Activated CD8-positive, alpha-beta memory T cell treated with anti-CD3 and anti-CD28 coated beads for 24 hours (primary cell): ENCODE measurements around the gene ATP9B.
"Not testable (repeated sequence)": the region's sequence is repeated elsewhere in the genome, so short reads cannot be mapped to it uniquely, and the experiment has no call there.

Source experiments
- DNase-seq: peaks from one replicate; pipeline ENCODE4 v3.0.0-alpha.2; 2020

ATP9B gene

GRCh38 chr18:79136742-79137141 is 67.5 kb downstream of the ATP9B start:
- DNase-seq, result no peak

GRCh38 chr18:79139206-79139605 is 70.0 kb downstream of the ATP9B start:
- no peak for DNase-seq

GRCh38 chr18:79147014-79147413 is 77.8 kb downstream of the ATP9B start:
- no peak for DNase-seq

GRCh38 chr18:79151191-79151590 is 82.0 kb downstream of the ATP9B start:
- DNase-seq, result no peak

- DNase-seq, result no peak
Observed at GRCh38 chr18:79156327-79156726, 87.1 kb downstream of the ATP9B start.

- DNase-seq, result no peak
Observed at GRCh38 chr18:79164706-79165105, 95.5 kb downstream of the ATP9B start.

GRCh38 chr18:79166702-79167101 is 97.5 kb downstream of the ATP9B start:
- no peak for DNase-seq

- DNase-seq, result no peak
Observed at GRCh38 chr18:79167526-79168190, 98.5 kb downstream of the ATP9B start.

- no peak for DNase-seq
Observed at GRCh38 chr18:79169958-79170555, 100.9 kb downstream of the ATP9B start.

- DNase-seq, result not testable (repeated sequence)
Observed at GRCh38 chr18:79172331-79172730, 103.1 kb downstream of the ATP9B start.

GRCh38 chr18:79173742-79174141 is 104.5 kb downstream of the ATP9B start:
- DNase-seq, result no peak

GRCh38 chr18:79178113-79178531 is 108.9 kb downstream of the ATP9B start:
- DNase-seq, result no peak

GRCh38 chr18:79182047-79182713 is 113.0 kb downstream of the ATP9B start:
- no peak for DNase-seq

- DNase-seq, result no peak
Observed at GRCh38 chr18:79185648-79186047, 116.5 kb downstream of the ATP9B start.

- no peak for DNase-seq
Observed at GRCh38 chr18:79186649-79187048, 117.5 kb downstream of the ATP9B start.

GRCh38 chr18:79187532-79188277 is 118.5 kb downstream of the ATP9B start:
- DNase-seq, result no peak

- DNase-seq, result no peak
Observed at GRCh38 chr18:79191418-79191817, 122.2 kb downstream of the ATP9B start.

GRCh38 chr18:79191956-79192355 is 122.8 kb downstream of the ATP9B start:
- no peak for DNase-seq

- DNase-seq, result no peak
Observed at GRCh38 chr18:79193826-79194225, 124.6 kb downstream of the ATP9B start.

GRCh38 chr18:79195716-79196683 is 126.8 kb downstream of the ATP9B start:
- no peak for DNase-seq

GRCh38 chr18:79197531-79197930 is 128.3 kb downstream of the ATP9B start:
- no peak for DNase-seq

- no peak for DNase-seq
Observed at GRCh38 chr18:79199691-79200374, 130.6 kb downstream of the ATP9B start.
